C4-2B (cell line): ENCODE measurements around the gene FAM149A.

Experiments used
- ZFX ChIP-seq: fragments of 450-650 bp; IDR thresholded peaks from 2 replicates; pipeline ENCODE4 v1.6.1; 2017
- TF ChIP-seq, protein P1 (sequence below): fragments of 450-650 bp; conservative IDR thresholded peaks from 2 replicates; pipeline ENCODE4 v1.5.1; 2017; ENCODE audit warnings: mild to moderate bottlenecking

DNA sequence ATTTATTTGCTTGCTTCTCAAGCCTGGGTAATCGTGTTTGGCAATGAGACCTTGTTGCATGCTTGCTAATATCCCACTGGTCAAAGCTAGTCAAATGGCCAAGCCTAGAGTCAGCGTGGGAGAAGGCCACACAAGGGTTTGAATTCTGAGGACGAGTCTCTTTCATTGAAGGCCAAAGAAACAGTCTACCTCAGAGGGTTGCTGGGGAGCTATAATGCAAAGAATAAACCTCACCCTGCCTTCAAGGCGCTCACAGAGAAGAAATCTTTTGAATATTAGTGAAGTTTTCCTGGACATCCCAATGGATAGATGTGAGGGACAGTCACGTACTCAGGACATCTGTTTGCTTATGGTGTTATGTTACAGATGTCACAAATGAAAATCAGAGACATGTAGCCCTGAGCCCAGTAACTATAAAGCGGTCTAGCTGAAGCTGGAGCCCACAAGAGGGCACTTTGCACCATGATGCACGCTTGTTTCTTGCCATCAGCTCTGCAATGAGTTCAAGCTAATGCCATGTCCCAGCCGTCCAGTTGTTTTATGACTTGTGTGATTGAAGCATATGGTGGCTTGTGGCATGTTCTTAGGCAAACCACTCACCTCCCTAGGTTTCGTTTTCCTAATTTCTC is 36.6 kb upstream of the FAM149A start:
- TF ChIP-seq, protein P1, sequence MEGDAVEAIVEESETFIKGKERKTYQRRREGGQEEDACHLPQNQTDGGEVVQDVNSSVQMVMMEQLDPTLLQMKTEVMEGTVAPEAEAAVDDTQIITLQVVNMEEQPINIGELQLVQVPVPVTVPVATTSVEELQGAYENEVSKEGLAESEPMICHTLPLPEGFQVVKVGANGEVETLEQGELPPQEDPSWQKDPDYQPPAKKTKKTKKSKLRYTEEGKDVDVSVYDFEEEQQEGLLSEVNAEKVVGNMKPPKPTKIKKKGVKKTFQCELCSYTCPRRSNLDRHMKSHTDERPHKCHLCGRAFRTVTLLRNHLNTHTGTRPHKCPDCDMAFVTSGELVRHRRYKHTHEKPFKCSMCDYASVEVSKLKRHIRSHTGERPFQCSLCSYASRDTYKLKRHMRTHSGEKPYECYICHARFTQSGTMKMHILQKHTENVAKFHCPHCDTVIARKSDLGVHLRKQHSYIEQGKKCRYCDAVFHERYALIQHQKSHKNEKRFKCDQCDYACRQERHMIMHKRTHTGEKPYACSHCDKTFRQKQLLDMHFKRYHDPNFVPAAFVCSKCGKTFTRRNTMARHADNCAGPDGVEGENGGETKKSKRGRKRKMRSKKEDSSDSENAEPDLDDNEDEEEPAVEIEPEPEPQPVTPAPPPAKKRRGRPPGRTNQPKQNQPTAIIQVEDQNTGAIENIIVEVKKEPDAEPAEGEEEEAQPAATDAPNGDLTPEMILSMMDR, result peak; percentile 74
- TF ChIP-seq ZFX, result no peak
